SU-DHL-6 (cell line): ENCODE measurements around the gene TTC3.
A peak's percentile ranks its signal among the peaks of the same experiment; 100 is the strongest.

Source experiments
- CTCF ChIP-seq: fragments of 200-600 bp; sonication (generic); IDR thresholded peaks from one replicate; pipeline ENCODE4 v1.5.1; 2017; ENCODE audit warnings: antibody characterized with exemption, mild to moderate bottlenecking, low read length, moderate library complexity; ENCODE audit not compliant: insufficient read depth, poor library complexity, severe bottlenecking
- EZH2phosphoT487 ChIP-seq: fragments of 200-600 bp; sonication (generic), shearing (Covaris generic); conservative IDR thresholded peaks from 2 replicates; pipeline ENCODE4 v1.6.1; 2018; ENCODE audit warnings: mild to moderate bottlenecking, antibody characterized with exemption, low read length, moderate library complexity, mixed read lengths

- TF ChIP-seq CTCF: peak; percentile 28
- TF ChIP-seq EZH2phosphoT487: no peak
Observed at GRCh38 chr21:37220981-37221664, 148.1 kb downstream of the TTC3 start.
